Measurements from ENCODE around the gene FGD4. TPM values are rescaled to one million over a fixed set of nuclear protein-coding genes. Genes with fewer than 3 reads are reported as not detected.

Gene FGD4
- total and polyA plus RNA-seq, 3 experiments from 2014 or later = 0.64 to 1.4 (median 1.4) TPM

- Histone ChIP-seq H3K4me3 (ENCODE audit: low read length) (no peak overlapping the region), H3K27me3 (ENCODE audit: insufficient read depth, low read length, poor library complexity, severe bottlenecking) (no peaks in the 10 kb centered on the region), H3K36me3 (ENCODE audit: insufficient read depth, low read length) (no peaks in the 10 kb centered on the region), H3K4me1 (ENCODE audit: insufficient read depth, low read length) (no peaks in the 10 kb centered on the region), H3K9me3 (ENCODE audit: low read length) (no peaks in the 10 kb centered on the region), H3K27ac (ENCODE audit: low read depth, low read length) (no peak overlapping the region)
- Mint-ChIP-seq H3K4me1 (no peaks in the 10 kb centered on the region), H3K27ac (no peak overlapping the region), H3K4me3 (no peak overlapping the region), H3K9me3 (no peaks in the 10 kb centered on the region), H3K27me3 (peaks cover 6 to 11% of the 10 kb centered on the region in 2 donors), H3K36me3 (no peaks in the 10 kb centered on the region)
- no peak for DNase-seq
- ChIA-PET POLR2A (no interaction called here), CTCF (no interaction called here)
Measured at GRCh38 chr12:32418221-32418620, 18.9 kb downstream of the FGD4 start.

DNA sequence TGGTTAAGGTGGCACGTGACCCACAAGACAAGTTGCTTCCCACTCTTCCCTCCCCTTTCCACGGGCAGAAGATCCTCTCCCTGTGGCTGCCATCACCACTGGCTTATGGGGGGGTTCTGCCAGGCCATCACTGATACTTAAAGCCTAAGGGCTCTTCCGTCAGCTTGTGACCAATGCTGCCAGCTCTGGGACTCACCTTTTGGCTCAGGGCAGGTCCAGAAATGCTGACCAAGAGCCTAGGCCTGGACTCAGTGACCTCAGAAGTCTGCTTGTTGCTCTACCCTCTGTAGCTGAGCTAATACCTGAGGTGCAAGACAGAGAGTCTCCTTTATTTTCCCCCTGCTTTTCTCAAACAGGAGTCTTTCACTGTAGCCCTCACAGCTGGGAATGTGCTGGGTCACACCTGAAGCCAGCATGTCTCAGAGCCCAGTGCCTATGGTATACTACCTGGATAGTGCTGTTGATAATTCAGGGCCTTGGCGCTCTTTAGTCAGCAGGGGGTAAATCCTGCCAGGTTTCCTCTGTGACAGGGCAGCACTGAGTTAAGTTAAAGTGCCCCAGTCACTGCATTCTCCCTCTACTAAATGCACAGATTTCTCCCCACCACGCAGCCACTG lies 19.7 kb downstream of the FGD4 start:
- CTCF ChIA-PET = no interaction called here
- no peaks in the 10 kb centered on the region for H3K27me3 ChIP-seq (ENCODE audit: insufficient read depth, low read length, poor library complexity, severe bottlenecking)
- H3K27ac ChIP-seq (ENCODE audit: low read depth, low read length) = no peak overlapping the region
- no peaks in the 10 kb centered on the region for H3K4me1 ChIP-seq (ENCODE audit: insufficient read depth, low read length)
- POLR2A ChIA-PET = no interaction called here
- Mint-ChIP-seq H3K9me3 (no peaks in the 10 kb centered on the region), H3K4me3 (no peak overlapping the region), H3K27ac (no peak overlapping the region), H3K36me3 (no peaks in the 10 kb centered on the region), H3K4me1 (no peaks in the 10 kb centered on the region), H3K27me3 (peaks cover 8 to 11% of the 10 kb centered on the region in 2 donors)
- DNase-seq = no peak
- H3K9me3 ChIP-seq (ENCODE audit: low read length) = no peaks in the 10 kb centered on the region
- H3K36me3 ChIP-seq (ENCODE audit: insufficient read depth, low read length) = no peaks in the 10 kb centered on the region
- H3K4me3 ChIP-seq (ENCODE audit: low read length) = no peak overlapping the region

- Mint-ChIP-seq H3K4me1 (no peaks in the 10 kb centered on the region), H3K27me3 (peaks cover 10 to 11% of the 10 kb centered on the region in 2 donors), H3K27ac (no peak overlapping the region), H3K9me3 (peaks cover 0 to 2% (median 0%) of the 10 kb centered on the region in 5 donors), H3K36me3 (no peaks in the 10 kb centered on the region), H3K4me3 (no peak overlapping the region)
- CTCF ChIA-PET = no interaction called here
- H3K9me3 ChIP-seq (ENCODE audit: low read length) = no peaks in the 10 kb centered on the region
- no peaks in the 10 kb centered on the region for H3K4me1 ChIP-seq (ENCODE audit: insufficient read depth, low read length)
- H3K4me3 ChIP-seq (ENCODE audit: low read length) = no peak overlapping the region
- H3K27me3 ChIP-seq (ENCODE audit: insufficient read depth, low read length, poor library complexity, severe bottlenecking) = no peaks in the 10 kb centered on the region
- H3K36me3 ChIP-seq (ENCODE audit: insufficient read depth, low read length) = no peaks in the 10 kb centered on the region
- POLR2A ChIA-PET = no interaction called here
- no peak for DNase-seq
- H3K27ac ChIP-seq (ENCODE audit: low read depth, low read length) = no peak overlapping the region
Measured at GRCh38 chr12:32419520-32419960, 20.2 kb downstream of the FGD4 start.

DNA sequence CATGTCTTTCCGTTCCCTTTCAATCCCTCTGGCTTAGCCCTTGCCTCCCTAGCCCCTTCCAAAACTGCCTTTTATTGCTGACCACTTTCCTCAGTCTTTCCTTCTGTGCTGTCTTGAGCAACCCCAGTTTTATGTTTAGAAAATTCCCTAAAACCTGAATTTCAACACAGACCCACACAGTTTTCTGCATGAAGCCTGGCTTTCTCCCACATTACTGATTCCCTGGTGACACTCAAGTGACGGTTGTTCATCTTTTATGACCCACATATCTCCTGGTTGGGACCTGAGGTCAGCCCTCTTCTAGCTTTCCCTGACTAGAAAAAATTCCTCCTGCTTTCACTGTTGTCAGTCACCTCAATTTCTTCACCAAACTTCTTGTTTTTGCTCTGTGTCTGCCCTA lies 21.0 kb downstream of the FGD4 start:
- H3K27me3 ChIP-seq (ENCODE audit: insufficient read depth, low read length, poor library complexity, severe bottlenecking) = no peaks in the 10 kb centered on the region
- CTCF ChIA-PET = no interaction called here
- Mint-ChIP-seq H3K9me3 (peaks cover 0 to 6% (median 0%) of the 10 kb centered on the region in 5 donors), H3K27me3 (peaks cover 11 to 15% of the 10 kb centered on the region in 2 donors), H3K4me1 (no peaks in the 10 kb centered on the region), H3K36me3 (no peaks in the 10 kb centered on the region), H3K27ac (no peak overlapping the region), H3K4me3 (no peak overlapping the region)
- no peak overlapping the region for H3K4me3 ChIP-seq (ENCODE audit: low read length)
- no peak overlapping the region for H3K27ac ChIP-seq (ENCODE audit: low read depth, low read length)
- H3K4me1 ChIP-seq (ENCODE audit: insufficient read depth, low read length) = no peaks in the 10 kb centered on the region
- no peak for DNase-seq
- POLR2A ChIA-PET = no interaction called here
- no peaks in the 10 kb centered on the region for H3K36me3 ChIP-seq (ENCODE audit: insufficient read depth, low read length)
- H3K9me3 ChIP-seq (ENCODE audit: low read length) = no peaks in the 10 kb centered on the region

DNA sequence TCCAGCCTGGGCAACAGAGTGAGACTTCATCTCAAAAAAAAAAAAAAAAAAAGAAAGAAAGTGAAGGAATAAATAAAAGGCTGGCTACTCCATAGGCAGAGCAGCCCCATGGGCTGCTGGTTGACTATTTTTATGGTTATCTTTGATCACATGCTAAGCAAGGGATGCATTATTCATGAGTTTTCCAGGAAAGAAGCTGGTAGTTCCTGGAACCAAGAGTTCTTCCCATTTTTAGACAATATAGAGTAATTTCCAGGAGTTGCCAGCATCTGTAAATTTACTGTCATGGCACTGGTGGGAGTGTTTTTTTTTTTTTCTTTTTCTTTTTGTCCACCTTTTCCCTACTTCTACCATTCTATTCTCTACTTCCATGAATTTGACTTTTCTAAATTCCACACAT lies 24.2 kb downstream of the FGD4 start:
- Mint-ChIP-seq H3K36me3 (no peaks in the 10 kb centered on the region), H3K27ac (no peak overlapping the region), H3K4me3 (no peak overlapping the region), H3K4me1 (no peaks in the 10 kb centered on the region), H3K9me3 (peaks cover 17 to 25% (median 24%) of the 10 kb centered on the region in 5 donors), H3K27me3 (peaks cover 12 to 29% of the 10 kb centered on the region in 2 donors)
- Histone ChIP-seq H3K4me1 (ENCODE audit: insufficient read depth, low read length) (no peaks in the 10 kb centered on the region), H3K4me3 (ENCODE audit: low read length) (no peak overlapping the region), H3K36me3 (ENCODE audit: insufficient read depth, low read length) (no peaks in the 10 kb centered on the region), H3K9me3 (ENCODE audit: low read length) (no peaks in the 10 kb centered on the region), H3K27me3 (ENCODE audit: insufficient read depth, low read length, poor library complexity, severe bottlenecking) (no peaks in the 10 kb centered on the region), H3K27ac (ENCODE audit: low read depth, low read length) (no peak overlapping the region)
- DNase-seq = no peak
- CTCF ChIA-PET = no interaction called here
- POLR2A ChIA-PET = no interaction called here

GRCh38 chr12:32431025-32431424 lies 31.7 kb downstream of the FGD4 start:
- no peaks in the 10 kb centered on the region for H3K4me1 ChIP-seq (ENCODE audit: insufficient read depth, low read length)
- no peak for DNase-seq
- no peaks in the 10 kb centered on the region for H3K27me3 ChIP-seq (ENCODE audit: insufficient read depth, low read length, poor library complexity, severe bottlenecking)
- H3K4me1 Mint-ChIP-seq = no peaks in the 10 kb centered on the region
- H3K27ac ChIP-seq (ENCODE audit: low read depth, low read length) = no peak overlapping the region
- H3K27ac Mint-ChIP-seq = no peak overlapping the region
- H3K4me3 ChIP-seq (ENCODE audit: low read length) = no peak overlapping the region
- peaks cover 17 to 32% (median 29%) of the 10 kb centered on the region in 5 donors for H3K9me3 Mint-ChIP-seq
- H3K9me3 ChIP-seq (ENCODE audit: low read length) = no peaks in the 10 kb centered on the region
- no peaks in the 10 kb centered on the region for H3K36me3 ChIP-seq (ENCODE audit: insufficient read depth, low read length)
- ChIA-PET CTCF (no interaction called here), POLR2A (no interaction called here)
- H3K36me3 Mint-ChIP-seq = no peaks in the 10 kb centered on the region
- no peak overlapping the region for H3K4me3 Mint-ChIP-seq
- H3K27me3 Mint-ChIP-seq = peaks cover 3 to 30% of the 10 kb centered on the region in 2 donors

DNA sequence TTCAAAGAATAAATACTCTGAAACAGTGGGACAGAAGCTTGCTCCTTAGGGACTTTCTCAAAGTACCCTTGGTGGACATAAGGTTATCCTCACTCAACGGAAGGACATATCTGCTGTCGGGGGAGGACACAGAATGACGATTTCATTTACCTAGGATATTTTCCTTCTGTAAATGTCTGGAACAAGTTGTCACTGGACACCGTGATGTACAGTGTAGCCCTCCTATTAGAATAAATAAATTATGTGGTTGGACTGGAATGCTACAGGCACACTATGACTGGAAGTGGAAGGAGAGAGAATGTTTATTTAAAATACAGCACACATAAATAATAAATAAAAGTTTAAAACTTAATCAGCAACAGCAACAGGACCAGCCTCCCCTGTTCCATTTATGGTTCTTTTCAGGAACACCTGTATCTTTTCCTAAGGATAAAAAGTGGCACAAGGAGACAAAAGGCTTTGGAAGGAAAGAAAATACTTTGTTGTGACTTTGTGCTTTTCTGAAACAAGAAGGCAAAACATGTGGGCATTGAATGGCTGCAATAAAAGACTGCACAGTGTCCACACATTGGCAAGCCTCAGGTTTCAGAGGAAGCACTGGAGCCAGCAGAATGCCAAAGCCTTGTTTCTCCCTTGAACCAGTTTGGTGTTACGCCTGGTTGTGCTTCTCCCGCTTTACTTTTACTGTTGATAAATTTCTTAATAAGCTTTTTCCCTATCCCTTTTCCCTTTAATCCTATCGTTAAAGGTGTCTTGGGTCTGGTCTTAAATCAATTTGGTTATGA lies 36.8 kb downstream of the FGD4 start:
- CTCF ChIA-PET = no interaction called here

GRCh38 chr12:32437095-32437515 lies 37.7 kb downstream of the FGD4 start:
- H3K27ac Mint-ChIP-seq = no peak overlapping the region
- H3K4me1 Mint-ChIP-seq = no peaks in the 10 kb centered on the region
- DNase-seq = no peak
- Histone ChIP-seq H3K4me3 (ENCODE audit: low read length) (no peak overlapping the region), H3K27ac (ENCODE audit: low read depth, low read length) (no peak overlapping the region), H3K36me3 (ENCODE audit: insufficient read depth, low read length) (no peaks in the 10 kb centered on the region), H3K9me3 (ENCODE audit: low read length) (no peaks in the 10 kb centered on the region), H3K27me3 (ENCODE audit: insufficient read depth, low read length, poor library complexity, severe bottlenecking) (no peaks in the 10 kb centered on the region), H3K4me1 (ENCODE audit: insufficient read depth, low read length) (no peaks in the 10 kb centered on the region)
- H3K9me3 Mint-ChIP-seq = no peaks in the 10 kb centered on the region
- CTCF ChIA-PET = no interaction called here
- POLR2A ChIA-PET = no interaction called here
- no peak overlapping the region for H3K4me3 Mint-ChIP-seq
- no peaks in the 10 kb centered on the region for H3K36me3 Mint-ChIP-seq
- H3K27me3 Mint-ChIP-seq = peaks cover 1 to 11% of the 10 kb centered on the region in 2 donors

More for the DNA sequence above, 36.8 kb downstream of the FGD4 start:
- Histone ChIP-seq H3K36me3 (ENCODE audit: insufficient read depth, low read length) (no peaks in the 10 kb centered on the region), H3K9me3 (ENCODE audit: low read length) (no peaks in the 10 kb centered on the region), H3K4me1 (ENCODE audit: insufficient read depth, low read length) (no peaks in the 10 kb centered on the region), H3K4me3 (ENCODE audit: low read length) (no peak overlapping the region), H3K27me3 (ENCODE audit: insufficient read depth, low read length, poor library complexity, severe bottlenecking) (no peaks in the 10 kb centered on the region), H3K27ac (ENCODE audit: low read depth, low read length) (no peak overlapping the region)
- Mint-ChIP-seq H3K27me3 (peaks cover 2 to 14% of the 10 kb centered on the region in 2 donors), H3K36me3 (no peaks in the 10 kb centered on the region), H3K4me1 (no peaks in the 10 kb centered on the region), H3K4me3 (no peak overlapping the region), H3K27ac (no peak overlapping the region), H3K9me3 (no peaks in the 10 kb centered on the region)
- POLR2A ChIA-PET = no interaction called here
- DNase-seq = no peak

All from CD8-positive, alpha-beta memory T cell (primary cell).